Lower leg skin (tissue), 3 donors: ENCODE data around the gene ZMYND8.

Experiments
- CTCF ChIP-seq, 3 donors: fragments of 450-650 bp; IDR thresholded peaks; one replicate each; pipeline ENCODE4 v1.5.1; 2016; ENCODE audit warnings: antibody characterized with exemption in 3 of 3, mild to moderate bottlenecking in 3 of 3, moderate library complexity in 2 of 3
- POLR2A ChIP-seq, 2 donors: fragments of 450-650 bp; IDR thresholded peaks; one replicate each; pipeline ENCODE4 v1.6.1; 2016 to 2017; ENCODE audit warnings: antibody characterized with exemption in 2 of 2, mild to moderate bottlenecking in 1 of 2, moderate library complexity in 1 of 2

GRCh38 chr20:47196091-47197081, 160.1 kb downstream of the ZMYND8 start:
- peak in 1 of 3 donors; percentile 82 for TF ChIP-seq CTCF (IDR thresholded peaks at IDR 0.05)
- no peak for TF ChIP-seq POLR2A (IDR thresholded peaks at IDR 0.05)
